HG03095 (cell line): ENCODE data around the gene OR6B1.

Source experiments
- ATAC-seq: cut with Tn5 transposase; IDR thresholded peaks from one replicate; pipeline ENCODE4 v1.9.1; 2021; ENCODE audit warnings: moderate library complexity; ENCODE audit not compliant: unreplicated experiment

The OR6B1 gene

DNA sequence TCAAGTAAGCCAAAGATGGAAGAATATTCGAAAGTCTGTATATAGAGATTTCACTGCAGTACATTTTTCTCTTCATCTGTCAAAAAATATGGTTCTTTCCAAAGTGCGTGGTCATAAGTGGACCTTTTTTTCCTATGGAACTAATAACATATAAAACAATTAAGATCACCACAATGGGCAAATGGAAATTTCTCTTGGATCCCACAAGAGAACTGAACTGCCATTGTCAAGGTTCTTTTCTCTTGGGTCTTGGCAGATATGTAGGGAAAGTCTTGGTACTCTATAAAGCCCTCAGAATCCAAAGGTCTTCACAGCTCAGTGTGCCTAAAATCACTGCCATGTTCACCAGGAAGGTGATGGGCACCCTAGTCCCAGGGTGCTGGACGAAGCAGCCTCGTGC lies at the start of gene OR6B1:
TSS of gene OR6B1 (plus strand) at position 301 of the 400 bp plus-strand sequence. CDS start 3,677 bp downstream, outside the sequence.
- ATAC-seq, result no peak

DNA sequence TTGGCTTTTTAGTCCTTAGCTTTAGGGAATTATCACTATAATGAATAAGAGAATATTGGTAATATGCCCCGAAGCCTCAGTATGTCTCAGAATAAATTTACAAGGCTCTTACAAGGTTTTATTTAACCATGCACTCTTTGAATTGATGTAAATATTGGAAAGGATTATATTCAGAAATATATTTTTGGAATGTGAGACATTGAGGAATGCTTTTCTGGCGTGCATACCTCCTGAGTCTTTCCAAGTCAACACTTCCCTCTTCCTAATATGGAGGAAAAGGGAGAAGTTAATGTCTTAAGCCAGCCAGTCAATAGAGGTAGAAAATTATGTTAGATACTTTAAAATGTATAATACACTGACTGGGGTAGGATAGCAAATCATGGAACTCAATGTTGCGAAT lies 46.7 kb upstream of the OR6B1 start:
- no peak for ATAC-seq

DNA sequence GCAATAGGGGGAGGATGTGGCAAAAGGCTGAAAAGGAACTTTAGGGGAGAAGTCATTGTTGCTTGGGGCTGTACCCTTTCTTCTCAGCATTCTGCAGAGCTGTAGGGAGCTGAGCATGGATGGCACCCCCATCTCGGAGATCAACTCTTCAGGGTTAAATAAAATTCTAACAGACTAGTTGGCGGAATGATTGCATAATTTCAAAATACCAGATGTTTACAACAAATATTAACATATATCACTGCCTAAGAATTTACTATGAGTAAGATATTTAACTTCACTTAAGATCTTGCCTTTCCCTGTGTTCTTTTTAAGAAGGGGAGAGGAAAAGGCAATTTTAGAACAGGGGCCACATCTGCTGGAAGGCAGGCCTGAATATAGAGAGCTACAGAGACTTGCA lies 46.0 kb upstream of the OR6B1 start:
- ATAC-seq, result no peak

GRCh38 chr7:143954544-143954943 lies 45.6 kb upstream of the OR6B1 start, which contains the start of gene OR2F1:
Gene OR2F1 (plus strand): TSS chr7:143954844. CDS start chr7:143959971, 5,127 bp downstream.
- ATAC-seq, result no peak

GRCh38 chr7:143958781-143959180 lies 41.3 kb upstream of the OR6B1 start:
- no peak for ATAC-seq

DNA sequence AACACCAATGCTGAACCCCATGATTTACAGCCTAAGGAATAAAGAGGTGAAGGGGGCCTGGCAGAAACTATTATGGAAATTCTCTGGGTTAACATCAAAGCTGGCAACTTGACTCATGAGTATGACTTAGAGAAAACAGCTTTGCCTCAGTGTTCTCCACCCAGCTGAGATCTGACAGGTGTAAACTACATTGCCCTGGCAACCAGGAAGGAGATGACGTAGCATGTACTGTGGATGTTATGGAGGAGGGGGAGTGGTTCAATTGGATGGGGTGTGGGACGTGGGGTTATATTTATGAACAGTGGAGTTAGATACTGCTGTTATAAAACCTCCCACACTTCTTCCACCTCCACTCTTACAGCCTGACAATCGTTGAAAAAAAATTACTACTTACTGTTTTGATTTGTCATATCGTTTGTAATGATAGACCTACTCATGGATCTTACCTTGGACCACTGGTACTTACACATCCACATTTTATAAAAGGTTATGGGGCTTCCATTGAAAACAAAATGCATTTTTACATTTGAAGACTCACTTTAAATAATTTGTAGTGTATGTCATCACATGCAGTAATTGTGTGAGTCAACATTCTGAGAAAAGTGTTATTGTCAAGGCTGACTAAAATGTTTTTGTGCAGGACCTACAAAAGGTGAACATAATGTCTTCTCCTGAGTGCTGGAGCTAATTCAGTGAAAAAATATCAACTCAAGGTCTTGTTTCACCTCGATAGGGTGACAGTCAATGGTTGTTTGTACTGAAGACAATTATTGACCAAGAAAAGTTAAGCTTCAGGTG lies 39.1 kb upstream of the OR6B1 start:
- no peak for ATAC-seq

DNA sequence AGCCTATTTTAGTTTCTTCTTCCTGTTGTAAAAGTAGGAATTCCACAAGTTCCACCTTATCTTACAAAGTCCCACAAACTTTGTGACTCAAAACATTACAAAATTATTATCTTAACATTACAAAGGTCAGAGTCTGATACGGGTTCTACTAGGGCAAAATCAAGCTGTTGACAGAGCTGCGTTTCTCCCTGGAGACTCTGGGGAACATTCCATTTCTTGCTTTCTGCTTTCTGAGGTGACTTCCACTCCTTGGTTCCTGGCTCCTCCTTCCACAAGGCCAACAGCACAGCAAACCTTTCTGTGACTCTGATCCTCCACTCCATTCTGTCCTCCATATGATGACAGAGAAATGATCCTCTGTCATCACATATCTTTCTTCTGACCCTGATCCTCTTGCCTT lies 34.8 kb upstream of the OR6B1 start:
- no peak for ATAC-seq

DNA sequence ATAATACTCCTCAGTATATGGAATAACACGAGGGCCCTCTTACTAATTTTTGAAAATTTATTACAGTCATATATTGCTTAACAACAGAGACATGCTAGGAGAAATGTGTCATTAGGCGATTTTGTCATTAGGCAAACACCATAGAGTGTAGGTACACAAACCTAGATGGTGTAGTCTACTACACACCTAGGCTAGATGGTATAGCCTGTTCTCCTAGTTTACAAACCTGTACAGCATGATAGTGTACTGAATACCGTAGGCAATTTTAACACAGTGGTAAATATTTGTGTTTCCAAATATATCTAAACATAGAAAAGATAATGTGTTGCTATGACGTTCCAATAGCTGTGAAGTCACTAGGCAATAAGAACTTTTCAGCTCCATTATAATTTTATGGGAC lies 32.7 kb upstream of the OR6B1 start:
- ATAC-seq, result no peak

DNA sequence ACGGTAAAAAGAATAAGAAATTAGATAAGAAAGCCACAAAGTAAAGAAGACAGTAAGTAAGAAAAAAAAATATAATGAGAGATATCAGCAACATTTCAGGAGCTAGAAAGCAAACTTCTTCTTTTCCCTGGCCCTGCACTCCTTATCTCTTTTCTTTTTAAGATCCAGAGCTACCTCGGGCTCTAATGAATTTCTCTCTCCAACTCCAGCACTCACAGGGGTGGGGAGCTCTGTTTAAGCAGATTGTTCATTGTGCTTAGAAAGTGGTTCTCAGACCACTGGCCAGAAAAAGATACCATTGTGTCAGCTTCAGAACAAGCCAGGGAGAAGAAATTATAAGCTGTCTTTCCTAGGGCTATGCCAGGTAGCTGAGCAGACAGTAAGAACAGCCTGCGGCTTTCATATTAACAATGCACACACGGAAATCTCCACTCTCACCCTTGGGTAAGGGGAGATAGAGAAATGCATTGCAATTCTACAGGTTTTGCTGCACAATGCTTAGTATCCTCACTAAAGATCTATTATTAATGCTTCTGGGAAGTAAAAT lies 26.2 kb upstream of the OR6B1 start:
- no peak for ATAC-seq

GRCh38 chr7:143974459-143974858 lies 25.7 kb upstream of the OR6B1 start:
- ATAC-seq, result no peak

DNA sequence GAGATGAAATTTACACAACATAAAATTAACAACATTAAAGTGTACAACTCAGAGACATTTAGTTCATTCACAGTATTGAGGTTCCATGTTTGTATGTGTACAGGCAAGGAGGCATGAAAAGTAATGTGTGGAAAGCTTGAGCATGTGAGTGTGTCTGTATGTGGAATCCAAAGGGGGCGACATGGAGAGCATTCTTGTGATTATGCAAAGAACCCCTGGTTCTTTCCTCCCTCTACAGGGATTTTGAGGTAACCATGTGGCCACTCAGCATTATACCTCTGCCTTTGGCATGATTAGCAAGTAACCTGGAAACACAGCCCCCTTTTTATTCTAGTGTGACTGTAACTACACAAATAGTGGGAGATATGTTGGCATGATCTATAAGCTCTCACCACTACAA lies 24.5 kb upstream of the OR6B1 start:
- no peak for ATAC-seq

DNA sequence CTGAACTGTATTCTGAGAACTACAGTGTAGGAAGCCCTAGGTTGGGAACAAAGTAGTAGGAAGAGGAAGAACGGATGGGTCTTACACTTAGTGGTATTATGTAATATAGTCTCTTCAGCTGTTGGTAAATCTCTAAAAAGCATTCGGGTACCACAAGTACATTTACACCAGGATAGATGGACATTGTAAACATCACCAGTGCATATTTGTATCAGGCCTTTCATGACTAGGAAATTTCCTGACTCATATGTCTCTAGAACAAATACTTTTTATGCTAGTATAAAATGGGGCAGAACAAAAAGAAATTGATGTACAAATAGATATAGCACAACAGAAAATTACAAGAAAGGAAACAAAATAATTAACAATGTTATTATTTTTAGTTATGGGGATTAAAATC lies 21.5 kb upstream of the OR6B1 start:
- ATAC-seq, result no peak

DNA sequence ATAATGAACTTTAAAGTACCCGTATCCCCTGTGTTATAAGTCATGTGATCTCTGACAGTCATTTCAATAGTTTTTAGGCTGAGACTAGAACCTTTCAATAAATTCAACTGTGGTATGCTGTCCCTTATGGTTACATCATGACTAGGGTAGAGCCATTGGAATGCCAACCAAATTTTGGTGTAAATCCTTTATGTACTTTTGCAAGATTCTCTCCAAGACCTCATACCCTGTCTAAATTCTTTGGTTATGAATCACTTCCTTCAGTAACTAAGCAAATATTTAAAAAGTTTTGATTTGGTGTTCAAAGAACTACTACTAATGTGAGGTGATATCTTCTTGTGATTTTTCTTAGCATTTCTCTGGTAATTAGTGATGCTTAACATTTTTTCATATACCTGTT lies 20.8 kb upstream of the OR6B1 start:
- no peak for ATAC-seq

GRCh38 chr7:143979998-143980397 lies 20.1 kb upstream of the OR6B1 start:
- no peak for ATAC-seq

GRCh38 chr7:143980746-143981510 lies 19.2 kb upstream of the OR6B1 start:
- no peak for ATAC-seq

- no peak for ATAC-seq
Measured at GRCh38 chr7:143983960-143984359, 16.2 kb upstream of the OR6B1 start.

- ATAC-seq, result no peak
Measured at GRCh38 chr7:143987513-143987912, 12.6 kb upstream of the OR6B1 start.

- ATAC-seq, result no peak
Measured at GRCh38 chr7:143988976-143989745, 11.0 kb upstream of the OR6B1 start.

DNA sequence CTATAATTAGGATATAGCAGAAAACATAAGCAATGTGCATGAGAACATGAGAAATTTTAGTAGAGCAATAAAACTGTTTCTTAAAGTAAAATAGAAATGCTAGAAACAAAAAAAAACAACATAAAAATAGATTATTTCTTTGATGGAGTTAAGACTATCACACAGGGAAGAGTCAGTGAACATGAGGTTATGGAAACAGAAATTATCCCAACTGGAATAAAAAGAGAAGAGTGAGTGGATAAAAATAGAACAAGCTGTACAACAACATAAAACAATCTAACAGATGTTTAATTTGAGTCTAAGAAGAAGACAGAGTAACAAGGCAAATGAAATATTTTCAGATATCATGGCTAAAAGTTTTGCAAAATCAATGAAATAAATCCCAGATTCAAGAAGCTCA lies 7.5 kb upstream of the OR6B1 start:
- ATAC-seq, result no peak

- no peak for ATAC-seq
Measured at GRCh38 chr7:143993924-143994323, 6.2 kb upstream of the OR6B1 start.

DNA sequence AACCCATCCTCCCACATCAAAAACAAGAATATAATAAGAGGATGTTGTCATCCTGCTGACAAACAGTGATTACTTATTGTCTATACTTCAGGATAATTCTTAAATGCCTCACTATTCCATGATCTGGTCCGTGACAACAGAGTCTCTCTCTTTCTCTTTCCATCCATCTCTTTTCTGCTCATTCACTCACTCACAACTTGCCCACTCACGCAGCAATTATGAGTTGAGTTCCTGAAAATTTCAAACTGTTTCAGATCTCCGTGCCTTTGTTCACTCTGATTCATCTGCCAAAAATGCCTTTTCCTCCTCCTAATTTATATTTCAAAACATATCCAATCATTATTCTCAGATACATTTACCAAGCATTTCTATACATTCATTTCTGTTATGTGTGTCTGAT lies 1.4 kb downstream of the OR6B1 start:
- no peak for ATAC-seq
